Measurements from ENCODE around the gene MAGEB3. TPM values are rescaled to one million over a fixed set of nuclear protein-coding genes. Genes with fewer than 3 reads are reported as not detected.

Gene MAGEB3
- total and polyA plus RNA-seq, 4 donors = not detected

DNA sequence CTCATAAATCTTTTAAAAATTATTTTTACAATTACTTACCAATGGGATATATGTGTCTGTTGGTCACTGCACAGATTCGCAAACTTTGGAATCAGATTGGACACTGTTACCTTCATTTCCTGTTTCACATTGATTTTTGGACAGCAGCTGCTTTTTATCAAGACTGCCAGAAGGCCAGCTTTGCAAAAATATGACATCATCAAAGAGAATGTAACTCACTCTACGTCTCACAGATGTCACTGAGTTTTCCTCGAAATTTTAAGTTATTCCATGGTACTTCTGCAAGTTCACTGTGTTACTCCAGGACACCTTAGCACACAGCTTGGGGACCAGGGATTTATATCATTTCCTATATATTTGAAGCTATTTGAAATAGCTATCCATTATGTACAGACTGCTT, 46.9 kb upstream of the MAGEB3 start:
- TF ChIP-seq, protein P1, sequence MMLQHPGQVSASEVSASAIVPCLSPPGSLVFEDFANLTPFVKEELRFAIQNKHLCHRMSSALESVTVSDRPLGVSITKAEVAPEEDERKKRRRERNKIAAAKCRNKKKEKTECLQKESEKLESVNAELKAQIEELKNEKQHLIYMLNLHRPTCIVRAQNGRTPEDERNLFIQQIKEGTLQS (IDR thresholded peaks at IDR 0.05) = no peak
- TF ChIP-seq, protein P2, sequence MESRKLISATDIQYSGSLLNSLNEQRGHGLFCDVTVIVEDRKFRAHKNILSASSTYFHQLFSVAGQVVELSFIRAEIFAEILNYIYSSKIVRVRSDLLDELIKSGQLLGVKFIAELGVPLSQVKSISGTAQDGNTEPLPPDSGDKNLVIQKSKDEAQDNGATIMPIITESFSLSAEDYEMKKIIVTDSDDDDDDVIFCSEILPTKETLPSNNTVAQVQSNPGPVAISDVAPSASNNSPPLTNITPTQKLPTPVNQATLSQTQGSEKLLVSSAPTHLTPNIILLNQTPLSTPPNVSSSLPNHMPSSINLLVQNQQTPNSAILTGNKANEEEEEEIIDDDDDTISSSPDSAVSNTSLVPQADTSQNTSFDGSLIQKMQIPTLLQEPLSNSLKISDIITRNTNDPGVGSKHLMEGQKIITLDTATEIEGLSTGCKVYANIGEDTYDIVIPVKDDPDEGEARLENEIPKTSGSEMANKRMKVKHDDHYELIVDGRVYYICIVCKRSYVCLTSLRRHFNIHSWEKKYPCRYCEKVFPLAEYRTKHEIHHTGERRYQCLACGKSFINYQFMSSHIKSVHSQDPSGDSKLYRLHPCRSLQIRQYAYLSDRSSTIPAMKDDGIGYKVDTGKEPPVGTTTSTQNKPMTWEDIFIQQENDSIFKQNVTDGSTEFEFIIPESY (IDR thresholded peaks at IDR 0.05) = no peak
- TF ChIP-seq EGR1 (IDR thresholded peaks at IDR 0.05; ENCODE audit: low read depth in 2 of 2) (no peak), HNF4A (conservative IDR thresholded peaks at IDR 0.05) (no peak), SP1 (IDR thresholded peaks at IDR 0.05) (no peak), FOXA2 (IDR thresholded peaks at IDR 0.05) (no peak), YY1 (IDR thresholded peaks at IDR 0.05) (no peak), RAD21 (IDR thresholded peaks at IDR 0.05) (no peak), NR2F2 (IDR thresholded peaks at IDR 0.05) (no peak), RXRA (IDR thresholded peaks at IDR 0.05) (no peak), JUND (IDR thresholded peaks at IDR 0.05) (no peak), GABPA (IDR thresholded peaks at IDR 0.05 in 1 of 2, conservative IDR thresholded peaks at IDR 0.05 in 1 of 2) (no peak), HNF4G (IDR thresholded peaks at IDR 0.05) (no peak), TAF1 (conservative IDR thresholded peaks at IDR 0.05) (no peak), FOXA1 (IDR thresholded peaks at IDR 0.05) (no peak)
- TF ChIP-seq, protein P3, sequence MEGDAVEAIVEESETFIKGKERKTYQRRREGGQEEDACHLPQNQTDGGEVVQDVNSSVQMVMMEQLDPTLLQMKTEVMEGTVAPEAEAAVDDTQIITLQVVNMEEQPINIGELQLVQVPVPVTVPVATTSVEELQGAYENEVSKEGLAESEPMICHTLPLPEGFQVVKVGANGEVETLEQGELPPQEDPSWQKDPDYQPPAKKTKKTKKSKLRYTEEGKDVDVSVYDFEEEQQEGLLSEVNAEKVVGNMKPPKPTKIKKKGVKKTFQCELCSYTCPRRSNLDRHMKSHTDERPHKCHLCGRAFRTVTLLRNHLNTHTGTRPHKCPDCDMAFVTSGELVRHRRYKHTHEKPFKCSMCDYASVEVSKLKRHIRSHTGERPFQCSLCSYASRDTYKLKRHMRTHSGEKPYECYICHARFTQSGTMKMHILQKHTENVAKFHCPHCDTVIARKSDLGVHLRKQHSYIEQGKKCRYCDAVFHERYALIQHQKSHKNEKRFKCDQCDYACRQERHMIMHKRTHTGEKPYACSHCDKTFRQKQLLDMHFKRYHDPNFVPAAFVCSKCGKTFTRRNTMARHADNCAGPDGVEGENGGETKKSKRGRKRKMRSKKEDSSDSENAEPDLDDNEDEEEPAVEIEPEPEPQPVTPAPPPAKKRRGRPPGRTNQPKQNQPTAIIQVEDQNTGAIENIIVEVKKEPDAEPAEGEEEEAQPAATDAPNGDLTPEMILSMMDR (IDR thresholded peaks at IDR 0.05; ENCODE audit: low read depth, low read length, missing input control) = no peak
- TF ChIP-seq, protein P4, sequence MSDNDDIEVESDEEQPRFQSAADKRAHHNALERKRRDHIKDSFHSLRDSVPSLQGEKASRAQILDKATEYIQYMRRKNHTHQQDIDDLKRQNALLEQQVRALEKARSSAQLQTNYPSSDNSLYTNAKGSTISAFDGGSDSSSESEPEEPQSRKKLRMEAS (IDR thresholded peaks at IDR 0.05) = no peak
- DNase-seq (ENCODE audit: low spot score) = no peak
- no peaks in the 10 kb centered on the region for H3K4me1 ChIP-seq (ENCODE audit: control insufficient read depth in 4 of 4, insufficient read depth in 4 of 4, low read length in 3 of 4)
- peaks cover 0 to 4% (median 0%) of the 10 kb centered on the region in 4 donors for H3K27me3 ChIP-seq (ENCODE audit: control insufficient read depth in 4 of 4, insufficient read depth in 4 of 4, low read length in 3 of 4)
- H3K36me3 ChIP-seq (ENCODE audit: control insufficient read depth in 4 of 4, insufficient read depth in 3 of 4, low read depth in 1 of 4, low read length in 3 of 4) = no peaks in the 10 kb centered on the region
- H3K9ac ChIP-seq (ENCODE audit: low read depth in 1 of 2, low read length in 2 of 2) = no peak overlapping the region
- no peak overlapping the region for H3K27ac ChIP-seq (ENCODE audit: low read depth in 1 of 2, low read length in 2 of 2)
- WGBS = 59% methylated on average over 3 of the region's 3 CpGs
- H3K9me3 ChIP-seq (ENCODE audit: control insufficient read depth in 4 of 4, low read length in 3 of 4) = no peaks in the 10 kb centered on the region
- H3K4me3 ChIP-seq (ENCODE audit: low read depth in 1 of 3, low read length in 3 of 3) = no peak overlapping the region

DNA sequence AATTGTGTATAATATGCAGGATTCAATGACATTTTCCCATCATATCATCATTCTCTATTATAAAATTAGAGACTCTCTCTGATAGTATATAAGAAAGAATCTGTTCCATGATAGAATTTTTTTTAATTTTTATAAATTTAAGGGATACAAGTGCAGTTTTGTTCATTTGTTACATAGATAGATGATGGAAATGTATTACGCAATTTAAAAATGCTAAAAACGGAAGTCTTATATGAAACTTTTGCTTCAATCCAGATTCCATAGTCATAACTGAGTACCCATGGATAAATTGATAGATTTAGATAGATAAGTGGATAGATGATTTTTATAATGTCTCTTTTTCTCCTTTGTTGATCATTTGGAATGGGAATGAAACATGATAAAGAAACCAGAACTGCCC, 40.0 kb upstream of the MAGEB3 start:
- 91% methylated on average over 2 of the region's 2 CpGs for WGBS
- no peaks in the 10 kb centered on the region for H3K36me3 ChIP-seq (ENCODE audit: control insufficient read depth in 4 of 4, insufficient read depth in 3 of 4, low read depth in 1 of 4, low read length in 3 of 4)
- DNase-seq (ENCODE audit: low spot score) = no peak
- no peak overlapping the region for H3K27ac ChIP-seq (ENCODE audit: low read depth in 1 of 2, low read length in 2 of 2)
- H3K9me3 ChIP-seq (ENCODE audit: control insufficient read depth in 4 of 4, low read length in 3 of 4) = no peaks in the 10 kb centered on the region
- no peak overlapping the region for H3K9ac ChIP-seq (ENCODE audit: low read depth in 1 of 2, low read length in 2 of 2)
- TF ChIP-seq YY1 (IDR thresholded peaks at IDR 0.05) (no peak), SP1 (IDR thresholded peaks at IDR 0.05) (no peak), FOXA1 (IDR thresholded peaks at IDR 0.05) (no peak), HNF4A (conservative IDR thresholded peaks at IDR 0.05) (no peak), RXRA (IDR thresholded peaks at IDR 0.05) (no peak), GABPA (IDR thresholded peaks at IDR 0.05 in 1 of 2, conservative IDR thresholded peaks at IDR 0.05 in 1 of 2) (no peak), FOXA2 (IDR thresholded peaks at IDR 0.05) (no peak), RAD21 (IDR thresholded peaks at IDR 0.05) (no peak), TAF1 (conservative IDR thresholded peaks at IDR 0.05) (no peak), JUND (IDR thresholded peaks at IDR 0.05) (no peak), HNF4G (IDR thresholded peaks at IDR 0.05) (no peak)
- TF ChIP-seq, protein P3 (IDR thresholded peaks at IDR 0.05; ENCODE audit: low read depth, low read length, missing input control) = no peak
- TF ChIP-seq, protein P5, sequence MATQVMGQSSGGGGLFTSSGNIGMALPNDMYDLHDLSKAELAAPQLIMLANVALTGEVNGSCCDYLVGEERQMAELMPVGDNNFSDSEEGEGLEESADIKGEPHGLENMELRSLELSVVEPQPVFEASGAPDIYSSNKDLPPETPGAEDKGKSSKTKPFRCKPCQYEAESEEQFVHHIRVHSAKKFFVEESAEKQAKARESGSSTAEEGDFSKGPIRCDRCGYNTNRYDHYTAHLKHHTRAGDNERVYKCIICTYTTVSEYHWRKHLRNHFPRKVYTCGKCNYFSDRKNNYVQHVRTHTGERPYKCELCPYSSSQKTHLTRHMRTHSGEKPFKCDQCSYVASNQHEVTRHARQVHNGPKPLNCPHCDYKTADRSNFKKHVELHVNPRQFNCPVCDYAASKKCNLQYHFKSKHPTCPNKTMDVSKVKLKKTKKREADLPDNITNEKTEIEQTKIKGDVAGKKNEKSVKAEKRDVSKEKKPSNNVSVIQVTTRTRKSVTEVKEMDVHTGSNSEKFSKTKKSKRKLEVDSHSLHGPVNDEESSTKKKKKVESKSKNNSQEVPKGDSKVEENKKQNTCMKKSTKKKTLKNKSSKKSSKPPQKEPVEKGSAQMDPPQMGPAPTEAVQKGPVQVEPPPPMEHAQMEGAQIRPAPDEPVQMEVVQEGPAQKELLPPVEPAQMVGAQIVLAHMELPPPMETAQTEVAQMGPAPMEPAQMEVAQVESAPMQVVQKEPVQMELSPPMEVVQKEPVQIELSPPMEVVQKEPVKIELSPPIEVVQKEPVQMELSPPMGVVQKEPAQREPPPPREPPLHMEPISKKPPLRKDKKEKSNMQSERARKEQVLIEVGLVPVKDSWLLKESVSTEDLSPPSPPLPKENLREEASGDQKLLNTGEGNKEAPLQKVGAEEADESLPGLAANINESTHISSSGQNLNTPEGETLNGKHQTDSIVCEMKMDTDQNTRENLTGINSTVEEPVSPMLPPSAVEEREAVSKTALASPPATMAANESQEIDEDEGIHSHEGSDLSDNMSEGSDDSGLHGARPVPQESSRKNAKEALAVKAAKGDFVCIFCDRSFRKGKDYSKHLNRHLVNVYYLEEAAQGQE (IDR thresholded peaks at IDR 0.05) = no peak
- TF ChIP-seq, protein P1 (IDR thresholded peaks at IDR 0.05) = no peak
- TF ChIP-seq, protein P4 (IDR thresholded peaks at IDR 0.05) = no peak
- H3K4me3 ChIP-seq (ENCODE audit: low read depth in 1 of 3, low read length in 3 of 3) = no peak overlapping the region
- H3K27me3 ChIP-seq (ENCODE audit: control insufficient read depth in 4 of 4, insufficient read depth in 4 of 4, low read length in 3 of 4) = peaks cover 0 to 1% (median 0%) of the 10 kb centered on the region in 4 donors
- H3K4me1 ChIP-seq (ENCODE audit: control insufficient read depth in 4 of 4, insufficient read depth in 4 of 4, low read length in 3 of 4) = no peaks in the 10 kb centered on the region

All from liver (tissue), 9 donors.